GM21786 (cell line): Measurements from ENCODE around the gene COL18A1.
"Not testable (repeated sequence)": the region's sequence is repeated elsewhere in the genome, so short reads cannot be mapped to it uniquely, and the experiment has no call there.

Experiments used
- ATAC-seq: cut with Tn5 transposase; IDR thresholded peaks from one replicate; pipeline ENCODE4 v1.9.1; 2021; ENCODE audit not compliant: unreplicated experiment

COL18A1 gene

DNA sequence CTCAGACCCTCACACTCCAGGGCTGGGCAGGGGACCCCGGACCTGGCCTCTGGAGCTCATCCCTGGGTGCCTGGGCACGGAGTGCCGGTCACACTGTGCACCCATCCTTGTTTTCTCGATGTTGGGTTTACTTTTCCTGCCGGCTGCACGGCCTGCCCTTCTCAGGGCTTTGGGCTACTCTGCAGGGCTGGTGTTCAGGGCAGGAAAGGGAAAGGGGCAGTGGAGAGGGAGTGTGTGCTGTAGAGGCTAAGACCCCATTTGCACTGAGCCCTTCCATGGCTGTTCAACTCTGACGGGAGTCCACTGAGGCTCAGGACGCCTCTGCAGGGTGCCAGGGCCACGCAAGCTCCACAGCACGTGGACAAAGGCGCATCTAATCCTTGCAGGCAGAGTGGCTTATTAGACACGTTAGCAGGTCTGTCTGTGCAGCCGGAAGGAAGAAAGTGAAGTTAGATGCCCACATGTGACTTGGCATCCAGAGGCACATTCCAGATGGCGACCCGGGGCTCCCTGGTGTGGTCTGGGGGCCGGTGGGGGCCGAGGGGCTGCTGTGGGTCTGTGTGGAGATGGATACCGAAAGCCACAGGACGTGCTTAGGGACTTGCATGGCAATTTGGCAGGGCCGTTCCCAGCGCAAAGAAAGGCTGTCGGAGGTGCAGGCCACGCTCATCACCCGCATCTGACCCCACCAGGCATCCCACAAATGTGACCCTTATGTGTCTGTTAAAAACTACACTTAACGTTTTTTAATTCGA lies 33.6 kb downstream of the COL18A1 start:
- ATAC-seq, result no peak

DNA sequence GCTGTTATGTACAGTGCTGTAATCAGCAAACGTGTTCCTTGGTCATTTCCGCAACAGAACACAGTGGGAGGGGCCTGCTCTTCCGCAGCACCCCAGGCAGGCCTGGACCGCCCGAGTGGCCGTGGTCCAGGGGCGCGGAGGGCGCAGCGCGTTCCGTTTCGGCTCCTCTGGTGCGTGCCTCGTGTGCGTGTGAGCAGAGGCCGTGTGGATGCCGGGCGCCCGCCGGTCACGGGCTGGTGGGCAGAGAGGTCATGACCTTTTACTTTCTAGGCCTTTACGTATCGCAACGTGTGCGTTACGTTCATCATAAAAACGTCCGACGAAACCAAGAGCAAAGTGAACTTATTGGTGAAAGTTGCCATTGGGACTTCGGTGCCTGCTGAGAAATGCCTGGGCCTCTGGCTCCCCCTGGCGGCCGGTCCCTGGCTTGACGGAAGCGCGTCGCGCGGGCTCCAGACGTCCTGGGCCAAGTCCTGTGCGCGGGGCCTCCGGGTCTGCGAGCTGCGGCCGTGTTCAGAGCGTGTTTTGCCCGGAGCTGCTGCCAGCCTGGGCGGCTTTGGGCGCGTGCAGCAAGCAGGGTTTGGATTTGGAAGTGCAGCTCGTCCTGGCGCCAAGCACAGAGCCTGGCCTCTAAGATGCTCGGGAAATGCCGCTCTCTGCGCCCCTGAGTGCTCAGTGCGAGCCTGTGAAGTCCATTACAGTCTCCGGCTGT lies 34.4 kb downstream of the COL18A1 start:
- peak; percentile 42 for ATAC-seq

DNA sequence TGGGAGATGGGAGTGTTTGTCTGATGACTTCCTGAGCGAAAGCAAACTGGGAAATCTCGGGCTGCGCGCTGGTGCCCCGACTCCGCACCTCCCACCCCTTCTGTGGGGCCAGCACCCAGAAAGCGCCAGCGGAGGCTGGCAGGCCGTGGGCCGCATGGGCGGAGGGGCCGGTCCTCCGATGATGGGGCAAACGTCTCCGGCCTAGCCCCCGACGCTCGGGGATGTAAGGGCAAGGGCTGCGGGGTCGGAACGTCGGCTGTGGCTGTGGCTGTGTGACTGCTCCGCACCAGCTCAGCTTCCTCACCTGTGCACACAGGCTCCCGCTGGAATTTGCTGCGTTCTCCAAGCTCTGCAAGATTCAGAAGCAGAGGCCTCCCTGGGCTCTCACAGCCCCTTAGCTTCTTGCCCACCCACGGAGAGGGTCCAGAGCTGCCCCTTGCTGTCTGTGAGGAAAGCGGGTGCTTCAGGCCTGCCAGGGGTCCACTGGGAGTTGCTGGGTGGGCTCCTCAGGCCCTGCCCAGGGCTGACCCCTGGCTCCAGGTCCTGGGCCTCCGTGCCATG lies 35.0 kb downstream of the COL18A1 start:
- ATAC-seq, result no peak

DNA sequence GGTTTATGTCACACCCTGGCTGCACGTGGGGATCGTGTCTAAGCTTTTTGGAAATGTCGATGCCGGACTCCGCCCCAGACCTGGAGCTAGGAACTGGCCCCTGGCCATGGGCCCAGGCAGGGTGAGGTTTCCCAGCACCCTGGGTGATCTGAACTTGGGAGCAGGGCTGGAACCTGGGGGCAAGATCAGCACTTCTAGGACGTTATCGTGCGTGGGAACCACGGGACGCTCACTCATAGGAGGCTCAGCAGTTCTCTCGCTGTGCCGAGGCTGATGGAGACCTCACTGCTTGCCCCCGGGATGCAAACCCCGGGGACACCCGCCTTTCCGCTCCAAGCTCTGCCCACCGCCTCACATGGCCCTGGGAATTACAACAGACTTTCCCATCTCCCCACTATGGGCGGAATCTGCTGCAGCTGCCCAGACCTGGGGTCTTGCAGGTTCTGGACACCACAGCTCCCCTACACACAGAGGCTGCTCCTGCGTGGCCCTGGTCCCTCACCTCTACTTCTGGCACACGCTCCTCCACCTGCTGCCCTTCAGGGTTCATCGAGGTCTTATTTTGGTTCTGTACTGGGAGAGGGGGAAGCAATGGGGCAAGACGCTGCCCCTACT lies 35.9 kb downstream of the COL18A1 start:
- no peak for ATAC-seq

DNA sequence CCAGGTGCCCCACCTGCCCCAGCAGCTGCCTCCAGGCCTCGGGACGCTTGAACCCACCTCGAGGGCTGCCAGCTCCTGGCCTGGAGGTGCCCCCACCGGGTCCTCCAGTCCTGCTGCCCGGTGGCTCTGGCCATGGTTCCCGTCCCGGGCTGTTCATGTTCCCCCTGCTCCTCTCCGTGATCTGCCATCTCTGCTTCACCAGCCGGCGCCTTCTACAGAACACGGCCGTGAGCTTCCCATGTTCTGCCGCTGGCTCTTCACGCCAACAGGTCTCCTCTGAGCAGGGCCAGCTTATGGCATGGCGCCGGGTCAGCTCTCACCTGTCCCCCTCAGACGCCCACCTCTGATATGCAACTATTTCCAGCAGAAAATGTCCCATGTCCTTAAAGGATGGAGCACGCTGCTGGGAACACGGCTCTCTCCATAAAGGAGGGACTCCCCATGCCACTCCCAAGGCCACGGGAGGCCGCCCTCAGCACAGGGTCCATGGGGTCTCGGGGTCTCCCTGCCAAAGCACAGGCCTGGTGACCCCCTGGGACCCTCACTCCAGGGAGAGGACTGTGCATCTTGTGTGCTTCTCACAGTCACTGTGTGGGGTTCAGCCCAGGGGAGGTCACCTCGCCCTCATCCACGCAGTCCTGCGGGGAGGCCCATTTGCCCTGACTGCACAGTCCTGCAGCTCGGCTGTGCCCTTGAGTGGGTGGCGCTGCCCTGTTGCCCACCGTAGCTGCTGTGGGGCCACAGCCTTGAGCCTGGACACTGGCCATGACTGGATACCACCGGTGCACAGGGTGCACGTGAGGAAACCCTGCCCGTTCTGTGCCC lies 36.7 kb downstream of the COL18A1 start:
- no peak for ATAC-seq

DNA sequence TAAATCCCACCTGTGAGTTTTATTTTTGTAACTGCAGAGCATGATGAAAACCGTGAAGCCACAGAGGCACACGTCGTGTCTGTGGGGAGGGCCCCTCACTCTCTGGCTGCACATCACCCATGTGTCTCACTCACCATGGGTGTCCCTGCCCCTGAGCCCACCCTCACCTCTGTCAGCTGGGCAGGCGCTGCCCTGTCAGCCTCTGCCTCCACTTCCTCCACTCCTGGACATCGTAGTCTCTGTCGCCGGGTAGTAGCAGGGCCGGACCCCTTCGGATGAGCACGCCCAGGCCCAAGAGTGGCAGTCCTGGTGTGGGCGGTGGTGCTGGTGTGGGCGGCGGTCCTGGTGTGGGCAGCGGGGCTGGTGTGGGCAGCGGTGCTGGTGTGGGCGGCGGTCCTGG lies 37.3 kb downstream of the COL18A1 start:
- ATAC-seq, result no peak

DNA sequence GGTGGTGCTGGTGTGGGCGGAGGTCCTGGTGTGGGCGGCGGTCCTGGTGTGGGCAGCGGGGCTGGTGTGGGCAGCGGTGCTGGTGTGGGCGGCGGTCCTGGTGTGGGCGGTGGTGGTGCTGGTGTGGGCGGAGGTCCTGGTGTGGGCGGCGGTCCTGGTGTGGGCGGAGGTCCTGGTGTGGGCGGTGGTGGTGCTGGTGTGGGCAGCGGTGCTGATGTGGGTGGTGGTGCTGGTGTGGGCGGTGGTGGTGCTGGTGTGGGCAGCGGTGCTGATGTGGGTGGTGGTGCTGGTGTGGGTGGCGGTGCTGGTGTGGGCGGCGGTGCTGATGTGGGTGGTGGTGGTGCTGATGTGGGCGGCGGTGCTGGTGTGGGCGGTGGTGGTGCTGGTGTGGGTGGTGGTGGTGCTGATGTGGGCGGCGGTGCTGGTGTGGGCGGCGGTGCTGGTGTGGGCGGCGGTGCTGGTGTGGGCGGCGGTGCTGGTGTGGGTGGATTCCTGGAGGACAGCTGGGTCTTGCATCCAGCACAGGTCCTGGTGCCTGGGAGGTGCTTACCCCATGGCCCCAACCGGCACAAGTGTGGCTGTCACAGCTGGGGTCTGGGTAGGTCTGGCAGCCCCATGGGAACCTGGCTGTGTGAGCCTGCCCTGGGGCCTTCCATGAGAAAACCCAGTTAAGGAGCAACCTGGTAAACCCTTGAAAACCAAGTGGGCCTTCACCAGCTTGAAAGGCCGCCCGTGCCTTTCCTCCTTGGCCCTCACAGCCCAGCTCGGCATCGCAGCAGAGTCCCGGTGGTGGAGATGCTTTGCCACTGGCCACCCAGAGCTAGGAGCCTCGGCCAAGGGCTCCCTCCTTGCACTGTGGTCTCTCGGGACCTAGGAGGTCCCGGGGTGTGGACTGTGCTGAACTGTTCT lies 38.0 kb downstream of the COL18A1 start:
- not testable (repeated sequence) for ATAC-seq

DNA sequence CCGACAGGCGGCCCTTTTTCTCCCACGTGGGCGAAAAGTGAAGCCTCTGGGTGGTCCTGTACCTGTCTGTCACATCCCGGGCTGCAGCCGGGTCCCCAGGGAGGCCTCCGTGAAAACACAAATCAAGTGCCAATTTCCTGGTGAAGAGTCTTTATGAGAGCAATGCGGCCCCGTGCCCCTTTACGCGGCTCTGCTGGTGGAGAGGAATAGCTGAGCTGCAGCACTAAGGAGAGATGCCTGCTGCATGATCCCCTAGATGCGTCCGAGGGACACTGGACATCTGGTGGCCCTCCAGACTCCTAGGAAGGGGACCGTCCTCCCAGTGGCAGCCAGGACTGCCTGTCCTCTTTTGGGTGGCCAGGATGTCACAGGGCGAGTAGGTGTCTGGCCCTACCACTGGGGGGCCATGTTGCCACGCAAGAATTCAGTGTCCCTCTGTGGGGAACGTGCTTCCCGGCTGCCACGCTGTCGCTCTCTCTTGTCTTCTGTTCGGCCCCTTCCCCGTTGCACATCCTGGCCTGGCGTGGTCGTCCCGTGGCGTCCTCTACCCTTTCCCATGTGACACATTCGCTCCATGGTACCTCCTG lies 38.7 kb downstream of the COL18A1 start:
- no peak for ATAC-seq

DNA sequence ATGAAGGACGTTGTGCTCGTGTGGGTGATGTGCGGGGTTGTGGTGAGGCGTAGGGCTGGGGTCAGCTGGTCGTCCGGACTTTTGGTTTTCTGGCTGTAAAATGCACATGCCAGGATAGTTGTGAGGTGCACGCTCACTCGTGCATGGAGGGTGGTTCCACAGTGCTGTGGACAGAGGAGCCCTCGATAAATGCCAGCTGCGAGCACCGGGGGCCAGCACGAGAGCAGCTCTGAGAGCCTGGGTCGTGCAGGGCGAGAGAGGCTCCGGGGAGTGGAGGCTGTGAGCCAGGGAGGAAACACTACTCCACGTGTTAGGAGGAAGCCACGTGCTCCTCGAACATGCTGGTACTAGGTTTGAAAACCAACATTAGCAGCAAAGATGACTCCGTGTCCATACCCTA lies 39.4 kb downstream of the COL18A1 start:
- ATAC-seq, result no peak

DNA sequence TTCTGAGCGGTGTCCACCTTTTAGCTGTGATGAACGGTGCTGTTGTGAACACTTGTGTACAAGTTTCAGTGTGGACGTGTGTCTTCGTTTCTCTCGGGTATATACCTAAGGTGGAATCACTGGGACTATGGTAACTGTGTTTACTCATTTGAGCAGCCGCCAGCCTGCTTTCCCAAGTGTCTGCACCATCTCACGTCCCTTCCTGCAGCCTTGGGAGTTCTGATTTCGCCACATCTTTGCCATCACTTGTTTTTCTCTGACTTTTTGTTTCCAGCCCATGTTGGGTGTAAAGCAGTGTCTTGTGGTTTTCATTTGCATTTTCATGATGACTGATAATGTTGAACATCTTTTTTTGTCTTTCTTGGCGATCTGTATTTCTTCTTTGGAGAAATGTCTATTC lies 40.4 kb downstream of the COL18A1 start:
- no peak for ATAC-seq

DNA sequence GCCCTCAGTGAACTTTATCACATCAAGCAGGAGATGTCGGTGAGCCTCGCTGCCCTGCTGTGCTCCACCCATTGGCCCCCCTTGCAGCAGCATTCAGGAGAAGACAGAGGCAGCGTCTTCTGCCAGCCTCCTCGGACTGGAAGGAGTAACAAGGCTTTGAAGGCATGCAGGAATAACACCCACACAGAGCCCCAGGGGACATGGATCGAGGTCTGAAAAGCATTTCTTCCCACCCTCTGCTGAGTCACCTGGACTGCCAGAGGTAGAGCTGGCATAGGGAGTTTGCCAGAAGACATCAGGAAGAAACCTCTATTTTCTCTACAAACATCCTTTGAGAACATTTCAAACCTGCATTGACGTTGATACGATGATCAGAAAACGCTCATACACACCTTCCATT lies 42.9 kb downstream of the COL18A1 start:
- no peak for ATAC-seq

DNA sequence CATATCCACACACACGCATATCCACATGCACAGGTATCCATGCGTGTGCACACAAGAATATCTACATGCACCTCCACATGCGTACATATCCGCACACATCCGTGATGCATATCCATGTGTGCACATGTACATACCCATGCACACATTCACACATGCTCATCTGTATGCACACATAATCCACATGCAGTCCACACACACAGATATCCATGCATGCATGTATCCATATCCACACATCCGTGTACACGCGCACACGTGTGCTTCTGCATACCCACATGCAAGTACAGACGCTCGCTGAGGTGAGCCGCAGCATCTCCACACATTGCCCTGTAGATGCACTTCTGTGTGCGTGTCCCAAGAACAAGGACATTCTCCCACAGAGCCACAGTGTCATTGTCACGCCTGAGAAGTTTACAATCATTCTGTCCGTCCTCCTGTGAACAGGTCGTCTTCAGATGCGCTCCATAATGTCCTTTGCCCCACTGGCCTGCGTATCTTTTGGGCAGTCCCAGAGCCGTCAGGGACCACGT lies 43.4 kb downstream of the COL18A1 start:
- ATAC-seq, result no peak

DNA sequence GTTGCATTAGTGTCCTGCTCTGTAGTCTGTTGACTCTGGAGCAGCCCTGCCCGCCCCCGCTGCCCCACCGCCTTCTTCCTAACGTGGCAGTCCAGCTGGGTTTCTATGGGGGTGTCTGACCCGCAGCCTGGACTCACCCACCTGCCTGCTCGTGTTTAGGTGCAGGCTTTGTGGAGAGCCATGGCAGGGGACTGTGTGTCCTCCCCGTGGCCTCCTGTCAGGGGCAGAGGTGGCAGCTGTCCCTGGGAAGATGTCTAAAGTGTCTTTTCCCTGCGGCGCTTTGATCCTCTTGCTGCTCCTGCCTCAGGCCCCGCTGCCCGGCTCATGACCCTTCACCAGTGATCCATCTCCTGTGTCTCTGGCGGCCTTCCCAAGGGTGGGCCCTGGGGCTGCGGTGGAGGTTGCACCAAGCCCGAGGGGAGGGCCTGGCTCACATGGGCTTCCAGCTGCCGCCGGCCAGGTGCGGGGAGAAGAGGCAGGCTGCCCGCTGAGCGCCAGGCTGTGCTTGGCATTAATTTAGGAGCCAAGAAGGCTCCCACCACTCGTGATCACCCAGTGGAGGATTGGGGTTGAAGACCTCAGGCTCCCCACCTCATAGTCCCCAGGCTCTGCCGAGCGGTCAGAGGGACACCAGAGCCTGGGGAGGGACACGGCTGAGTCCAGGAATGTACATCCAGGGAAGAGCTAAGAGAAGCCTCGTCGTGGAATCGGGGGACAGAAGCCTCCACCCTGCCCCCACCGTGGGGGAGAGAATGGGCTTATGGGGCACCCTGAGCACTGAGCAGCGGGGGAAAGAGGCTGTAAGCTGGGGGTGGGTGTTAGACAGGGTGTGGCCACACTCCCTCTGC lies 44.1 kb downstream of the COL18A1 start:
- ATAC-seq, result no peak

DNA sequence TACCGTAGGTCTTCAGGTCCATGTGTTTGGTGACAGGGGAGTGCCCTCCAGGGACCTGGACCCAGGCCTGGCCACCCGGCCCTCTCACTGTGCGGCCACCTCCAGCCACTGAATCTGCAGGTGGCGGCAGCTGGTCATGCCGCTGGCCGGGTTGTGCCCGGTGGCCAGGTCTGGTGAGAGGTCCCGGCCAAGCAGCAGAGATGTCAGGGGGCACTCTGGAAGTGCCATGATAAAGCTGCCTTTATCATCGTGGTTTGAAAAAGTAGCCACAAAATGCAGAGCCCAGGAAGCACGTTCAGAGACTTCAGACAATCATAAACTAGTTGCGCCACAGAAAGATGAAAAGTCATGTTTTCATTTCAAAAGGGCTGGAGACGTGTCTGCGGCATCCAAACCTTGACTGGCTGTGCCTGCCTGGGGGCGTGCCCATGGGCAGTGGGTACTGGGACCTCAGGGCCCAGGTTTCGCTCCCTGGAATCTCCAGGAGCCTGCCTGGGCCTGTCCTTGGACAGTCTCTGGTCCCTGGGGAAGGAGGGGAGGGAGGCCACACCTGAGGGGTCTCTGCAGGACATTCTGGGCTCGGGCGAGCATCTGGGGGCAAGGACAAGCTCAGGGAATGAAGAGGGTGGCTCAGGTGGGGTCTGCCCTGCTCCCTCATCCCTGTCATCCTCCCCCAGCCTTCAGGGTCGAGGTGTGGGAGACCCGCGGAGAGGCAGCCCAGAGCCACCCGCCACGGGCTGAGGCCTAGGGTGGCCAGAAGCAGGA lies 44.9 kb downstream of the COL18A1 start:
- ATAC-seq, result no peak

DNA sequence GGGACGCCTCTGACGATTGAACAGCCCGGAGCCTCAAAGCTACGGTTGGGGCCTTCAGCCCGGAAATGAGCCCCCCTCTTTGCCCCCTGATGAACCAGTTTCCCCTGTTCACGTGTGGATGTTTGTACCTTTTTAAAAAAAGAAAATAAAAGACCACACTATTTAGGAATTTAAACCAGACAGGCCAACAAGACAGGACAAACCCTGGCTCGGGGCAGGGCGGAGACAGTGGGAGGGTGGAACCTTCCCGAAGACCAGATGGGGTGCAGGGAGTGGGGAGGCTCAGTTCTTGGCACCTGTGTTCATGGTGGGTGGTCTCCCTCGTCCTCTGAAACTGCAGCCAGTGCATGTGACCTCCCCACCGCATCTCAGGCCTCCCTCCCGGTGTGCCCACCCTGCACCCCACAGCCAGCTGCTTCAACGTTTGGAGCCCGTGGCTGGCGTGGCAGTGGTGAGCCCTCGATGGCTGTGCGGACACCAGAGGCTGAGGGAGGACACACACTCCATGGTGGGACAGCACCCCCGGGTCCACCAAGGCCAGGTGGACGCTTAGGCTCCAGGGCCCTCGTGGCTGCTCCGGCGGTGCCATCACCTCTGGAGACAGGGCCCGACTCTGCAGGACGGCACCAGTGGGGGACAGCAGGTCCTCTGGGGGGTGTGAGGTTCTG lies 45.6 kb downstream of the COL18A1 start:
- ATAC-seq, result no peak

DNA sequence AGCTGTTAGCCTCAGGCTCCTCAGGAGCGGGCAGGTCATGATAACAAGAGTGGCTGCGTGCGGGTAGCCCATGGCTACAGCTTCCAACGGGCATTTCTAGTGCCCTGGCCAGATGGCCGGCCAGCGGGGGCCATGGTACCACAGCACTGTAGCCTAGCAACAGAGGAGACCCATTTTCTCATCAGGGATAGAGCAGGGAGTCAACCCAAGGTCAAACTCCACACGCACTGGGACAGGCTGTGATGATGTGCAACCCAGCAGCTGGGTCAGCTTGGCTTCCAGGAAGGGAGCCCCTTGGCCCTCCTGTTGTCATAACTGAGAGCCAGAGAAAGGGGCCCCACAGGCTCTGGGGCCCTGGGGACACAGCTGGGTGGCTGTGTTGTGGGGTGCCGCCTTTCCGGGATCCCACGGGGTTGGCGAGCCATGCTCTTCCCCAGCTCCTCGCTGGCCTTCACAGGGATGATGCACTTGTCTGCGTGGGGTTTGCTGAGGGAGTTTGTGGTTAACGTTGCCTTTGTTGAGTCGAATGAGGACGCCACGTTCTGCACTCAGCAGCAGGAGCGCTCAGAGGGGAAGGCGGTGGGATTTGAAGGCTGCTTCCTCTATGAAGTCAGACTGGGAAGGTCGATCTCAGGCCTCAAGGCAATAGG lies 46.3 kb downstream of the COL18A1 start:
- no peak for ATAC-seq

DNA sequence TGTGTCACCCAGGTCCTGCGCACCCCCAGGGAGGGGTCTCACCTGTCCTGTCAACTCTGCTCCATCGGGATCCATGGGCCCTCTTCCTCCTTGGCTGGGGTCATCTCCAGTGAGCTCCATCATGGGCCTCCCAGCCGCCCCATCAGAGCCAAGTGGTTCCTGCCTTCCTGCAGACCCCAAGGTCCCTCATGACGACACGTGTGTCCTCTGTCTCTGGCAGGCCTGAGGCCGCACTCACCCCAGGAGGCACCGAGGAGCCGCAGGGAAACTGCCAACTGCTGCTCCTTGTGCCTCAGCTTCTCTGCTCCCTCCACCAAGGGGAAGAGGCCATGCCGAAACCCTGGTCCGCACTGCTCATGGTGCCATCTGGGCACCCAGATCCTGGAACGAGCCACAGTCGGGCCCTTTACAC lies 46.8 kb downstream of the COL18A1 start:
- ATAC-seq, result no peak
